HG03378 (cell line): ENCODE results near the gene NRIP1.
"Not testable (repeated sequence)": the region's sequence is repeated elsewhere in the genome, so short reads cannot be mapped to it uniquely, and the experiment has no call there.

Experiments
- ATAC-seq: cut with Tn5 transposase; IDR thresholded peaks from one replicate; pipeline ENCODE4 v1.9.1; 2021; ENCODE audit warnings: mild to moderate bottlenecking, moderate library complexity; ENCODE audit not compliant: unreplicated experiment

NRIP1 gene

GRCh38 chr21:15045017-15045416 is 19.8 kb downstream of the NRIP1 start:
- ATAC-seq = no peak

GRCh38 chr21:15042531-15042930 is 22.3 kb downstream of the NRIP1 start:
- no peak for ATAC-seq

GRCh38 chr21:15039607-15040299 is 25.0 kb downstream of the NRIP1 start:
- no peak for ATAC-seq

- no peak for ATAC-seq
Measured at GRCh38 chr21:15037900-15038293, 26.9 kb downstream of the NRIP1 start.

DNA sequence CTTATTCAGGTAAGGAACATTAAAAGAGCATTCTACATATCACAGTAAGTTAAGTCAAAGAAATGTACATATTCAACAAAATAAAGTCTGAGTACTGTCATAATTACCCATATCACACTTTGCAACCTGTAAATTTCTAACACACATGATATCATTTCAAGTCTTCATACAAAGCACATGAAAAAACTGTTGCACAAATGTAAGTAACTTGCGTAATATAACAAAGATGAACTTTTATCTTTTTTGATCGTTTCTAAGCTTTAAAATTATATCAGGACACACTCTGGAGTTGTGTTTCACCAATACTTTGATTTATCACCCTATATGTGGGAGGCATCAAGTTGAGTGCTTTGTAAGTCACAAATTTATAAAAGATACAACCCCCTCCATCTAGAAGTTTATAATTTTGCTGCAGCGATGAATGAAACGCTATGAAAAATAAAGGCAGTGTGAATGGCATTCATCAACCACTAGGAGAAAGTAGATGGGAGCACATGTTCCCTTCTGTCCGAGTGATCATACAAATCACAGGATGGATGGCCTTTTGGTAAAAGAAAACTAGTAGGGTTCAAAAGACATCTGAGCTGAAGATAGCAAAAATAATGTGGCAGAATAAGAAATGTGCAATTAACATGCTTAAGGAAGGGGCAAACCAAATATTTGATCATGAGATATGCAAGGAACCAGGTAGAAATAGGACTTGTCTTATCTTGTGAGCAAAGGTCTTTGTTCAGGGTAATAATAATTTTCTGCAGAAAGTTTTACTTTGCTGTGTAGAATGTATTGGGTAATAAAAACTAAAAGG is 27.5 kb downstream of the NRIP1 start:
- ATAC-seq = no peak

- ATAC-seq = no peak
Measured at GRCh38 chr21:15036189-15036588, 28.6 kb downstream of the NRIP1 start.

DNA sequence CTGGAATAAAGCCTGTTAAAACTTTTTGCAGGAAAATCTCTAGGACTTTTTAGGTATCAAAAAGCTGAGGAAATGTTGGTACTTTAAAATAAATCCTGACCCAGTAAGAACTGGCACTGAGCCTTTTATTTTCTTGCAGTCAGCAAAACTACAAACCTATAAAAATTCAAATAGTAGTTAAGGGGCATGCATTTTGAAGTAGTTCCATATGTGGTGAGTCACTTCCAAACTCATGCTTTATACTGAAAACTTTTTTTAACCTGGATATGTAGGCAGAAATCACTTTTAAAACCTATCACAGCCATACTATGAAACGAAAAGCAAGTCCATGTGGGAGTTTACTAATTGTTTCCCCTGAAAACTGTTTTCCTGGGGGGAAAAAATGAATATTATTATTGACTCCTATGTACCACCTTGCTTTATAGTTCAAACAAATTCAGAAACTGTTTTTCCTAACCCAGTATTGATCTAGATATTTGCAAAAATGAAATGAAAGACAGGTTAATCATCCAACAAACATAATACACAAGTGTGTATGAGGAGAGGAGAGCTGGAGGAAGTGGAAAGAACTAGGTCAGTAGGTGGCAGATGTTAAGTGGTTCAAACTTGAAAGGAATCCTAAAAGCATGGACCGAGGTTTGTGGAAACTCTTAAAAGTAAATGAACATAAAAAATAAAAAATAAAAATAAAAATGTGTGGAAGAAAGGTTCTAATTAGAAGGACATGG is 30.5 kb downstream of the NRIP1 start:
- ATAC-seq = no peak

GRCh38 chr21:15031790-15032357 is 32.9 kb downstream of the NRIP1 start:
- ATAC-seq = no peak

GRCh38 chr21:15031362-15031761 is 33.4 kb downstream of the NRIP1 start:
- ATAC-seq = not testable (repeated sequence)

- ATAC-seq = not testable (repeated sequence)
Measured at GRCh38 chr21:15030861-15031260, 33.9 kb downstream of the NRIP1 start.

DNA sequence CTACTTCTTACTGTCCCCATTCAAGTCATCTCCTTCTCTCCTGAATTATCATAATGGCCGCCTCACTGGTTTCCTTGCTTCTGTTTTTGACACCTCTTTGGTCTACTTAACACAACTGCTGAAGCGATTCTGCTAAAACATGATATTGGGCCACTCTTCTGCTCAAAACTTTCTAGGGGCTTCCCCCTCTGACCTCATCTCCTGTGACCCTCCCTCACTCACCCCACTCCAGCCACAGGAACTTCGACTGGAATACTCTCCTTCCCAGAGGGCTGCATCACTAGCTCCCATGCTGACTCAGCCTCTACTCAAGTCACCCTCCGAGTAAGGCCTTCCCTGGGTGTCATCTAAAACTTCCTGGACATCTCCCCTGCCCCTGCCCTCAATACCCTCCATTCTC is 35.7 kb downstream of the NRIP1 start:
- no peak for ATAC-seq

- ATAC-seq = no peak
Measured at GRCh38 chr21:15028186-15028585, 36.6 kb downstream of the NRIP1 start.

- no peak for ATAC-seq
Measured at GRCh38 chr21:15027056-15027455, 37.7 kb downstream of the NRIP1 start.

- ATAC-seq = no peak
Measured at GRCh38 chr21:15026370-15026769, 38.4 kb downstream of the NRIP1 start.

DNA sequence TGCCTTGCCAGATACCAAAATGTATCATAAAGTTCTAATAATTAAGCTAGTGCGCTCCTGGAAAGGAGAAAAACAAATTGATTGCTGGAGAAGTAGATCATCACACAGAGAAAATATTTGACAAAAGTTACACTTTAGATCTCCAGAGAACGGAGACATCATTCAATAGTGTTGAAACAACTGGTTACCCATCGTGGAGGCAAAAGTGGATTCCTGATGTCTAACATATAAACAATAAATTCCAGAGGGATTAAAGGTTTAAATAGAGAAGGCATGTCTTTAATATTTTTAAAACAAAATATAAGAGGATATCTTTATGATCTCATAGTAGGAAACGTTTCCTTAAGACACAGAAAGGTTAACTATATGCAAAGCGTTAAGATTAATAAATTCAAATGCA is 41.0 kb downstream of the NRIP1 start:
- no peak for ATAC-seq

GRCh38 chr21:15022608-15023261 is 42.1 kb downstream of the NRIP1 start:
- ATAC-seq = no peak

GRCh38 chr21:15020797-15021196 is 44.0 kb downstream of the NRIP1 start:
- peak; percentile 56 for ATAC-seq

DNA sequence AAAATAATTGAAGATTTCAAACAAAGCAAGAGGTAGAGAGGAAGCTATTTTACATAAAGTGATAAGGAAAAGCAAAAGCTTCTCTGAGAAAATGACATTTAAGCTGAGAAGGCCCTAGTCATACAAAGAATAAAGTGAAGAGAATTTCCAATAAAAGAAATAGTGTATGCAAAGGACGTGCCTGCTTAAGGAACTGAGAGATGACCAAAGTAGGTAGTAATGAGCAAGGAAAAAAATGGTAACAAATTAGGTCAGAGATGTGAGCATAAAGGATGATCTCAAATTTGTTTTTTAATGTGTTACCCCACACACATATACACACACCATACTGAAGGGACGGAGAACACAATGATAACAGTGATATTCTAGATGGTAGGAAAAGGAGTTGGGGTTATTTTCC is 46.4 kb downstream of the NRIP1 start:
- no peak for ATAC-seq

DNA sequence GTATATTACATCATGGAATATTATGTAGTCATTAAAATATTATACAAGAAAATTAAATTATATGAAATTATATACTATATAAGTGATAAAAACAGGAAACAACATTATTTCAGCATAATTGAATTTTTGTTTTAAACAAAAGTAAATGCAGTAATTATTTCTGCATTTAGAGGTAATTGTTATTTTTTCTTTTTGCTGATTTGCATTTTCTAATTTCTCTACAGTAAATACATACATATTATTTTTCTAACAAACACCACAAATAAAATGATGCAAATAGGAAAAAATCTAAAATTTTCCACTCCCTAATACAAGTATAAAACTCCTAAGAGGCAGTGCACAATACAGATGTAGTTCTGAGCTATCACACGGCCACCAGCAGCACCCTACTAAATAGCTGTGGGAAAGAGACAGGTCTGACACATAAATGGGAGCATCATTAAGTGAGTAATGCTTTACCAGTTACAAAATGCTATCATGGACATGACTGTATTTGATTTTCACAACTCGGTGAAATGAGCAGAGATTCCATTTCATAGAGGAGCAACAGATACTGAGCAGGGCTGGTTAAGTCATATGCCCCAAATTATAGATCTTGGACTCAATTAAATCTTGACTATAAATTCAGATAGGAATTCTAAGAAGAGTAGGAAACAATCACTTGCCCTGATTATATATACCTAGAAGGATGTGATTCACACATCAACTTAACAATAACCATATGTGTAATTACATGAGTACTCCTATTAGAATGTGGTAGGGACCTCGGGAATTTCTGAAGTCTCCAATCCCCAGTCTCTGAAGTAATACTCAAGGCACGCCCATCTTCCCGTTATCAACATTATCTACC is 49.0 kb downstream of the NRIP1 start:
- ATAC-seq = no peak

GRCh38 chr21:15014221-15014620 is 50.6 kb downstream of the NRIP1 start:
- ATAC-seq = no peak
